GM21723 (cell line): ENCODE results near the gene ASB4.
"Not testable (repeated sequence)": the region's sequence is repeated elsewhere in the genome, so short reads cannot be mapped to it uniquely, and the experiment has no call there.

ENCODE experiments used
- ATAC-seq: cut with Tn5 transposase; IDR thresholded peaks from one replicate; pipeline ENCODE4 v1.9.1; 2021; ENCODE audit warnings: mild to moderate bottlenecking, moderate library complexity; ENCODE audit not compliant: unreplicated experiment

Gene ASB4

GRCh38 chr7:95549818-95550529, 64.2 kb downstream of the ASB4 start:
- no peak for ATAC-seq

GRCh38 chr7:95550546-95550945, 64.8 kb downstream of the ASB4 start:
- no peak for ATAC-seq

- not testable (repeated sequence) for ATAC-seq
Observed at GRCh38 chr7:95552010-95552926, 66.5 kb downstream of the ASB4 start.

GRCh38 chr7:95553939-95554338, 68.2 kb downstream of the ASB4 start:
- no peak for ATAC-seq

- no peak for ATAC-seq
Observed at GRCh38 chr7:95556777-95557176, 71.0 kb downstream of the ASB4 start.

- no peak for ATAC-seq
Observed at GRCh38 chr7:95558864-95559263, 73.1 kb downstream of the ASB4 start.

- ATAC-seq: no peak
Observed at GRCh38 chr7:95560674-95561073, 74.9 kb downstream of the ASB4 start.

GRCh38 chr7:95569720-95570119, 84.0 kb downstream of the ASB4 start:
- ATAC-seq: no peak

- ATAC-seq: no peak
Observed at GRCh38 chr7:95577137-95577536, 91.4 kb downstream of the ASB4 start.

GRCh38 chr7:95578299-95578855, 92.6 kb downstream of the ASB4 start:
- ATAC-seq: no peak

- no peak for ATAC-seq
Observed at GRCh38 chr7:95579318-95579717, 93.6 kb downstream of the ASB4 start.

GRCh38 chr7:95581467-95581866, 95.7 kb downstream of the ASB4 start:
- no peak for ATAC-seq

- no peak for ATAC-seq
Observed at GRCh38 chr7:95582578-95583293, 97.0 kb downstream of the ASB4 start.

- ATAC-seq: no peak
Observed at GRCh38 chr7:95583834-95584621, 98.3 kb downstream of the ASB4 start.

- ATAC-seq: no peak
Observed at GRCh38 chr7:95584769-95585425, 99.2 kb downstream of the ASB4 start.

GRCh38 chr7:95585426-95585789, 99.7 kb downstream of the ASB4 start:
- no peak for ATAC-seq

GRCh38 chr7:95586951-95587301, 101.2 kb downstream of the ASB4 start:
- ATAC-seq: no peak

- ATAC-seq: no peak
Observed at GRCh38 chr7:95589031-95589430, 103.3 kb downstream of the ASB4 start.

GRCh38 chr7:95589766-95590165, 104.0 kb downstream of the ASB4 start:
- ATAC-seq: no peak
